Ishikawa (cell line): ENCODE measurements around the gene ITCH.

Experiments
- CEBPB ChIP-seq: IDR thresholded peaks from 2 replicates; pipeline ENCODE4 v1.6.1; 2012
- CREB1 ChIP-seq: IDR thresholded peaks from 2 replicates; pipeline ENCODE4 v1.6.1; 2012; ENCODE audit warnings: low read depth
- EGR1 ChIP-seq: IDR thresholded peaks from 2 replicates; pipeline ENCODE4 v1.6.1; 2012
- EP300 ChIP-seq: IDR thresholded peaks from 2 replicates; pipeline ENCODE4 v1.6.1; 2012; ENCODE audit warnings: borderline replicate concordance
- FOXM1 ChIP-seq: IDR thresholded peaks from 2 replicates; pipeline ENCODE4 v1.6.1; 2012; ENCODE audit warnings: low read depth, borderline replicate concordance
- NFIC ChIP-seq: IDR thresholded peaks from 2 replicates; pipeline ENCODE4 v1.6.1; 2012
- RAD21 ChIP-seq: IDR thresholded peaks from 2 replicates; pipeline ENCODE4 v1.6.1; 2012; ENCODE audit warnings: low read depth
- TAF1 ChIP-seq: IDR thresholded peaks from 2 replicates; pipeline ENCODE4 v1.6.1; 2012; ENCODE audit warnings: low read depth, mild to moderate bottlenecking
- TCF12 ChIP-seq: IDR thresholded peaks from 2 replicates; pipeline ENCODE4 v1.6.1; 2012; ENCODE audit warnings: low read depth
- TEAD4 ChIP-seq: IDR thresholded peaks from 2 replicates; pipeline ENCODE4 v1.6.1; 2012
- YY1 ChIP-seq: IDR thresholded peaks from 2 replicates; pipeline ENCODE4 v1.6.1; 2012; ENCODE audit warnings: low read depth
- ZBTB7A ChIP-seq: IDR thresholded peaks from 2 replicates; pipeline ENCODE4 v1.6.1; 2012; ENCODE audit warnings: low read depth
- TF ChIP-seq, protein P1 (sequence below): IDR thresholded peaks from 2 replicates; pipeline ENCODE4 v1.6.1; 2012
- TF ChIP-seq, protein P2 (sequence below): IDR thresholded peaks from 2 replicates; pipeline ENCODE4 v1.6.1; 2012; ENCODE audit warnings: low read depth, mild to moderate bottlenecking
- TF ChIP-seq, protein P3 (sequence below): IDR thresholded peaks from 2 replicates; pipeline ENCODE4 v1.6.1; 2012

Gene ITCH

DNA sequence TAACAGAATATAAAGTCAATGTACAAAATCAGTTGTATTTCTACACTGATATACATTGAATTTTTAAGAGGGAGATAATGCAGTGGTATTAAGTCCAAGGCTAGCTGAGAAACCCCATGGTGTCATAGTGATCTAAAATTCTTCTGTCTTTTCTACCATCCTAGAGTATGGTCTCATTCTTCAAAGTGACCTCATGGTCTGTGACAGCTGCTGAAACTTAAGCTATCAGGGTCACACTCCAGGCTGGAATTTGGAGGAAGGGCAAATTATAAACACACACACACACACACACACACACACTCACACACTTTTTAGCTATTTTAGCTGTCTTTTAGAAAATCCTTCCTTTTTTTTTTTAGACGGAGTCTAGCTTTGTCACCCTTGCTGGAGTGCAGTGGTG, 105.9 kb downstream of the ITCH start:
- TF ChIP-seq, protein P1, sequence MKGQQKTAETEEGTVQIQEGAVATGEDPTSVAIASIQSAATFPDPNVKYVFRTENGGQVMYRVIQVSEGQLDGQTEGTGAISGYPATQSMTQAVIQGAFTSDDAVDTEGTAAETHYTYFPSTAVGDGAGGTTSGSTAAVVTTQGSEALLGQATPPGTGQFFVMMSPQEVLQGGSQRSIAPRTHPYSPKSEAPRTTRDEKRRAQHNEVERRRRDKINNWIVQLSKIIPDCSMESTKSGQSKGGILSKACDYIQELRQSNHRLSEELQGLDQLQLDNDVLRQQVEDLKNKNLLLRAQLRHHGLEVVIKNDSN = no peak
- no peak for TF ChIP-seq TCF12
- TF ChIP-seq YY1 = no peak
- no peak for TF ChIP-seq EGR1
- TF ChIP-seq TAF1 = no peak
- TF ChIP-seq, protein P2, sequence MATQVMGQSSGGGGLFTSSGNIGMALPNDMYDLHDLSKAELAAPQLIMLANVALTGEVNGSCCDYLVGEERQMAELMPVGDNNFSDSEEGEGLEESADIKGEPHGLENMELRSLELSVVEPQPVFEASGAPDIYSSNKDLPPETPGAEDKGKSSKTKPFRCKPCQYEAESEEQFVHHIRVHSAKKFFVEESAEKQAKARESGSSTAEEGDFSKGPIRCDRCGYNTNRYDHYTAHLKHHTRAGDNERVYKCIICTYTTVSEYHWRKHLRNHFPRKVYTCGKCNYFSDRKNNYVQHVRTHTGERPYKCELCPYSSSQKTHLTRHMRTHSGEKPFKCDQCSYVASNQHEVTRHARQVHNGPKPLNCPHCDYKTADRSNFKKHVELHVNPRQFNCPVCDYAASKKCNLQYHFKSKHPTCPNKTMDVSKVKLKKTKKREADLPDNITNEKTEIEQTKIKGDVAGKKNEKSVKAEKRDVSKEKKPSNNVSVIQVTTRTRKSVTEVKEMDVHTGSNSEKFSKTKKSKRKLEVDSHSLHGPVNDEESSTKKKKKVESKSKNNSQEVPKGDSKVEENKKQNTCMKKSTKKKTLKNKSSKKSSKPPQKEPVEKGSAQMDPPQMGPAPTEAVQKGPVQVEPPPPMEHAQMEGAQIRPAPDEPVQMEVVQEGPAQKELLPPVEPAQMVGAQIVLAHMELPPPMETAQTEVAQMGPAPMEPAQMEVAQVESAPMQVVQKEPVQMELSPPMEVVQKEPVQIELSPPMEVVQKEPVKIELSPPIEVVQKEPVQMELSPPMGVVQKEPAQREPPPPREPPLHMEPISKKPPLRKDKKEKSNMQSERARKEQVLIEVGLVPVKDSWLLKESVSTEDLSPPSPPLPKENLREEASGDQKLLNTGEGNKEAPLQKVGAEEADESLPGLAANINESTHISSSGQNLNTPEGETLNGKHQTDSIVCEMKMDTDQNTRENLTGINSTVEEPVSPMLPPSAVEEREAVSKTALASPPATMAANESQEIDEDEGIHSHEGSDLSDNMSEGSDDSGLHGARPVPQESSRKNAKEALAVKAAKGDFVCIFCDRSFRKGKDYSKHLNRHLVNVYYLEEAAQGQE = no peak
- TF ChIP-seq, protein P3, sequence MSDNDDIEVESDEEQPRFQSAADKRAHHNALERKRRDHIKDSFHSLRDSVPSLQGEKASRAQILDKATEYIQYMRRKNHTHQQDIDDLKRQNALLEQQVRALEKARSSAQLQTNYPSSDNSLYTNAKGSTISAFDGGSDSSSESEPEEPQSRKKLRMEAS = no peak
- no peak for TF ChIP-seq RAD21
- TF ChIP-seq NFIC = no peak
- no peak for TF ChIP-seq ZBTB7A
- TF ChIP-seq FOXM1 = no peak
- no peak for TF ChIP-seq CEBPB
- no peak for TF ChIP-seq EP300
- no peak for TF ChIP-seq TEAD4
- TF ChIP-seq CREB1 = no peak

DNA sequence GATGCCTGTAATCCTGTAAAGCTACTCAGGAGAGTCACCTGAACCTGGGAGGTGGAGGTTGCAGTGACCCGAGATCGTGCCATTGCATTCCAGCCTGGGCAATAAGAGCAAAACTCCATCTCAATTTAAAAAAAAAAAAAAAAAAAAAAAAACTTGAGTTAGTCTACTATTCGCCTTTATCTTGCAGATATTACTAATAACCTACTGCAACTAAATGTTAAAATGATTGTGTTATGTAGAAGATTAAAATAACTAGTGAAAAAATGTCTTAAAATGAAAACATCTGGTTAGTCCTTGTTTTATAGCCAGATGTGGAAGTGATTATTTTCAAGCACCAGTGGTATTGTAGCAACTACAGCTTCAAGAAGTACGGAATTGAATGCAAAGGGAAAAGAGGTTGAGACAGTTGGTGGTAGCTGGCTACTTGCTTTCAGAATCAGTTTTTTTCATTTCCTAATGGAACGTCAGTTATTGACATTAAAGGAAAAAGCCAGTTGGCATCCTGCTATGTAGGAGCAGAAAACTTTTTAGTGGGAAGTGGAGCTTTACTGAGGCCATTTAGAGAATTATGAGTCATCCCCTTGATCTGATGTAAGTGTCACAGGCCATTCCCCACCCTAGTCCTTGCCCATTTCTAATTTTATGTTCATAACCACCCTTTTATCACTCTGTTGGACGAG, 109.3 kb downstream of the ITCH start:
- TF ChIP-seq RAD21 = no peak
- TF ChIP-seq, protein P1 = no peak

DNA sequence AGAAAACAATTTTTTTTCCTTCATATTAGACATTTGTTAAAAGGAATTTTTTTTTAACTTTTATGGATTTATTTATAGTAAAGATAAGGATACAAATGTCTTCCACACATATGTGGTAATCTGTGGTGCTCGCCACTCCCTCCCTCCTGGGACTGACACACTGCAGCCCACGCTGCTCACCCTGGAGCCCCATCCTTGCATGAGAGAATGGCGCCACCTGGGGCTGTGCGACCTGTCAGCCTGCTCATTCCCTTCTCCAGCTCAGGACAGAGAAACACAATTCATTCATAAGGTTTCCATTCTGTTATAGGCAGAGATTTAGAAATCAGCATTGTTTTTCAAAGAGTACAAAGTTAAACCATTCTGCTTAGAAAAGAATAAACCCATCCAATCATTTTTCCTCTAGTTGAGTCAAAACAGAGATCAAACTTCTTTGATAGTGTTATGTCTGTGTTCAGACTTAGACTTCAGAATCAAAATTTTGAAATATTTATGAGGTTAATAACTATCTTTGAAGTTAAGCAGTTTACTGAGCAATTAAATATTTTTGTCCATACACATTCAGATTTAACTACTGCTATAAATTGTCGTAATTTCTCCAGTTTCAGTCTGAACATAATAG, 110.3 kb downstream of the ITCH start:
- TF ChIP-seq NFIC (no peak), EGR1 (no peak), RAD21 (peak; percentile 67), CREB1 (no peak), ZBTB7A (no peak), TAF1 (no peak), TEAD4 (no peak)
- TF ChIP-seq, protein P1 = no peak

DNA sequence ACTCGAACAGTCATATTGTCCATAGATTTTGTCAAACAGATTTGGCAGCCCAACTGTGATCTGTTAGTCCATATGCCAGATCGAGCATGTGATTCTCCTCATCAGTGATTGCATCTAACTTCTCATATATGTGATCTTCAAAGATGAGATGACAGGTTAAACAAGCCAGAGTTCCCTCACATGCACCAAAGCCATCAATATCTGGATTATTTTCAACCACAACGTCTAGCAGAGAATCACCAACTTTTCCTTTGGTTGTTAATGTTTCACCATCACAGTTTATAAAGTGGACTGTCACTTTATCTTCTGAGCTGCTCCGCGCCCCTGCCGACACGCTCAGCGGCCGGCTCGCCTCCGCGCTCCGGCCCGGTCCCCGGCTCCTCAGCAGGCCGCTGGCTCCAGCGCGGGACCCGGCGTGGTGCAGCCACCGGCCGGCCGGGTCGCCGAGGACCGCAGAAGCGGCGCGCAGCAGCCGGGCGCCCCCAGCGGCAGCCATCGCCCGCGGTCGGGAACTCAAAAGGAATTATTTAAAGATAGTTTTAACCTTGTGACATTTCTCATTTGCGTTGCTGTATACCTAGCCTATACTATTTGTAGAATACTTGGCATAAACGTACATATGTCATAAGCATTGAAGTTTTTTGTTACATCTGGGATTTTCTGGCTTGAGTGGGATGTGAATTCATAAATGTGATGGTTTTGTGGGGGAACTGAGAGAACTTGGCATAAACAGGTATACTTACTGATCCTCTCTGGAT, 113.1 kb downstream of the ITCH start:
- no peak for TF ChIP-seq EP300

DNA sequence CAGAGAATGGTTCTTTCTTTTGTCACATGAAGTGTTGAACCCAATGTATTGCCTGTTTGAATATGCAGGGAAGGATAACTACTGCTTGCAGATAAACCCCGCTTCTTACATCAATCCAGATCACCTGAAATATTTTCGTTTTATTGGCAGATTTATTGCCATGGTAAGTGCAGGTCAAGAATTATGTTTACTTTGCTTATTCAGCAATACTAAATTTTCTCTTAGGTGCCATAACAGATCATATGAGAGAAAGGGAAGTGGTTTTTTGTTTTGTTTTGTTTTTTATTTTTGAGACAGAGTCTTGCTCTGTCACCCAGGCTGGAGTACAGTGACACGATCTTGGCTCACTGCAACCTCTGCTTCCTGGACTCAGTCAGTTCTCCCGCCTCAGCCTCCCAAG, 116.6 kb downstream of the ITCH start:
- TF ChIP-seq FOXM1 (no peak), CEBPB (no peak), TCF12 (no peak), YY1 (no peak), ZBTB7A (no peak), TEAD4 (no peak), RAD21 (no peak), NFIC (no peak), CREB1 (no peak)
- TF ChIP-seq, protein P1 = no peak
- TF ChIP-seq, protein P3 = no peak
- TF ChIP-seq, protein P2 = no peak
